GM12878 (cell line): Measurements from ENCODE around the gene MEG3. TPM values are rescaled to one million over a fixed set of nuclear protein-coding genes. Genes with fewer than 3 reads are reported as not detected.

Experiments used
- ATAC-seq: fragments of 200-7000 bp; cut with Tn5 transposase; 3 replicates; pipeline ENCODE4 v1.9.1; 2020; ENCODE audit warnings: mild to moderate bottlenecking, moderate library complexity
- BruUV-seq: library from RNA; stranded (reverse); fragments of 400-500 nt; replicated peaks from 2 replicates; lab custom pipeline; 2021; lab: Mats Ljungman, UMichigan
- CTCF ChIA-PET: fragments of 300-600 bp; sonication (Branson Sonifier 250); formaldehyde crosslinking; extraction: SDS; loops from one replicate; lab custom pipeline; 2021; ENCODE audit warnings: inconsistent platforms; lab: Yijun Ruan, JAX
- POLR2A ChIA-PET: fragments of 350-600 bp; formaldehyde crosslinking; extraction: SDS; loops from one replicate; lab custom pipeline; 2021; ENCODE audit warnings: inconsistent platforms; lab: Charles Lee
- RAD21 ChIA-PET: fragments of 300-600 bp; sonication (Branson Sonifier 250); formaldehyde crosslinking; loops from one replicate; lab custom pipeline; 2023; ENCODE audit warnings: antibody characterized with exemption; ENCODE audit not compliant: unreplicated experiment; lab: Charles Lee
- SMC1A ChIA-PET: fragments of 300-600 bp; sonication (Branson Sonifier 250); formaldehyde crosslinking; loops from one replicate; lab custom pipeline; 2023; ENCODE audit not compliant: unreplicated experiment, uncharacterized antibody; lab: Charles Lee
- DNase-seq: peaks from one replicate; pipeline ENCODE4 v3.0.0-alpha.2; 2011; ENCODE audit warnings: low read depth, low spot score
- FAIRE-seq: peaks from 3 replicates; lab custom pipeline; 2011; peaks lifted over from hg19 to GRCh38; lab: Jason Lieb, UNC
- H2AFZ ChIP-seq: 2 replicates; pipeline ENCODE4 v1.6.0; 2011; ENCODE audit warnings: low read depth, low read length, control low read depth; ENCODE audit not compliant: control insufficient read depth
- H3K27ac ChIP-seq: 2 replicates; pipeline ENCODE4 v1.5.1; 2011; ENCODE audit warnings: control low read depth; ENCODE audit not compliant: control insufficient read depth, insufficient read depth
- H3K27me3 ChIP-seq, 2 experiments: replicated peaks in 1 of 2; 2 replicates each; pipeline versions ENCODE4 v1.6.0 to v1.6.1; 2011; ENCODE audit warnings: low read length in 1 of 2; ENCODE audit not compliant: control insufficient read depth in 2 of 2, insufficient read depth in 2 of 2
- H3K36me3 ChIP-seq, 2 experiments: 2 replicates each; pipeline ENCODE4 v1.5.1; 2011; ENCODE audit warnings: low read length in 1 of 2; ENCODE audit not compliant: control insufficient read depth in 2 of 2, insufficient read depth in 2 of 2
- H3K4me1 ChIP-seq: 2 replicates; pipeline ENCODE4 v1.6.1; 2011; ENCODE audit warnings: mild to moderate bottlenecking, low read length, moderate library complexity, mixed read lengths; ENCODE audit not compliant: control insufficient read depth, insufficient read depth
- H3K4me2 ChIP-seq: 2 replicates; pipeline ENCODE4 v1.6.0; 2011; ENCODE audit warnings: control low read depth; ENCODE audit not compliant: control insufficient read depth, insufficient read depth
- H3K4me3 ChIP-seq: fragments of 200-600 bp; sonication (generic); 2 replicates; pipeline ENCODE4 v1.5.1; 2016
- H3K79me2 ChIP-seq: 2 replicates; pipeline ENCODE4 v1.6.0; 2011; ENCODE audit warnings: low read length; ENCODE audit not compliant: control insufficient read depth, insufficient read depth
- H3K9ac ChIP-seq: 2 replicates; pipeline ENCODE4 v1.8.0; 2011; ENCODE audit warnings: low read length, control low read depth, mixed read lengths; ENCODE audit not compliant: control insufficient read depth, insufficient read depth
- H3K9me3 ChIP-seq: replicated peaks from 3 replicates; pipeline ENCODE4 v1.5.1; 2011; ENCODE audit warnings: mild to moderate bottlenecking, low read length; ENCODE audit not compliant: control insufficient read depth, insufficient read depth
- H4K20me1 ChIP-seq: 2 replicates; pipeline ENCODE4 v1.6.0; 2011; ENCODE audit not compliant: control insufficient read depth, insufficient read depth
- ATF7 ChIP-seq: fragments of 450-650 bp; IDR thresholded peaks from 2 replicates; pipeline ENCODE4 v1.6.1; 2016; ENCODE audit warnings: low read depth, mild to moderate bottlenecking
- BCL11A ChIP-seq: IDR thresholded peaks from 2 replicates; pipeline ENCODE4 v1.6.1; 2011; ENCODE audit warnings: low read depth, low read length
- EED ChIP-seq: sonication (generic); IDR thresholded peaks from 2 replicates; pipeline ENCODE4 v1.6.1; 2016; ENCODE audit warnings: antibody characterized with exemption, low read depth
- EZH2 ChIP-seq: IDR thresholded peaks from 2 replicates; pipeline ENCODE4 v1.6.1; 2012; ENCODE audit warnings: low read depth, mild to moderate bottlenecking, control low read depth, inconsistent platforms, low read length, borderline replicate concordance; ENCODE audit not compliant: control insufficient read depth
- HCFC1 ChIP-seq: fragments of 150-350 bp; IDR thresholded peaks from 2 replicates; pipeline ENCODE4 v1.6.1; 2014; ENCODE audit warnings: low read length
- IRF4 ChIP-seq: IDR thresholded peaks from 2 replicates; pipeline ENCODE4 v1.6.1; 2011; ENCODE audit warnings: low read depth, low read length
- JUND ChIP-seq: IDR thresholded peaks from 2 replicates; pipeline ENCODE4 v1.6.1; 2012; ENCODE audit warnings: low read depth, mild to moderate bottlenecking, low read length, improper control_type of control experiment, moderate library complexity
- LARP7 ChIP-seq: fragments of 450-650 bp; IDR thresholded peaks from 2 replicates; pipeline ENCODE4 v1.6.1; 2017; ENCODE audit warnings: mild to moderate bottlenecking
- NBN ChIP-seq: fragments of 450-650 bp; IDR thresholded peaks from 2 replicates; pipeline ENCODE4 v1.6.1; 2016
- NFXL1 ChIP-seq: fragments of 450-650 bp; IDR thresholded peaks from 2 replicates; pipeline ENCODE4 v1.6.1; 2017; ENCODE audit warnings: antibody characterized with exemption, mild to moderate bottlenecking, borderline replicate concordance
- NFYA ChIP-seq: IDR thresholded peaks from 2 replicates; pipeline ENCODE4 v1.6.1; 2011; ENCODE audit warnings: low read depth, mild to moderate bottlenecking, low read length, improper control_type of control experiment, borderline replicate concordance
- PAX5 ChIP-seq: IDR thresholded peaks from 2 replicates; pipeline ENCODE4 v1.6.1; 2011; ENCODE audit warnings: low read depth, low read length, borderline replicate concordance
- POLR2AphosphoS5 ChIP-seq: IDR thresholded peaks from 2 replicates; pipeline ENCODE4 v1.6.1; 2011; ENCODE audit warnings: mild to moderate bottlenecking, low read length, inconsistent platforms
- STAT3 ChIP-seq: IDR thresholded peaks from 2 replicates; pipeline ENCODE4 v1.6.1; 2011; ENCODE audit warnings: low read depth, low read length, improper control_type of control experiment
- WGBS: methylation state at CpG from one replicate; pipeline ENCODE4 v1.1.6; 2016; ENCODE audit warnings: low lambda C conversion rate; ENCODE audit not compliant: insufficient replicate concordance, insufficient coverage; ENCODE audit errors: missing lambda C conversion rate; 5-methylcytosine and 5-hydroxymethylcytosine counted together
- in situ Hi-C: fragments of 300-500 bp; cut with MboI; formaldehyde crosslinking; loops from 9 replicates; pipeline ENCODE4 v1.14.3; 2018; ENCODE audit warnings: mixed read lengths
- intact Hi-C: fragments of 100-400 bp; cut with micrococcal nuclease; formaldehyde crosslinking; loops from one replicate; pipeline ENCODE4 v1.14.2; 2022; ENCODE audit not compliant: unreplicated experiment
- polyA plus RNA-seq, 11 experiments: library from polyadenylated mRNA; depleted of rRNA in 4 of 11; unstranded in 6 of 11; stranded (reverse) in 5 of 11; fragments of >200 nt; fragmentation: Nextera tagmentation in 4 of 11; fragmentation: Illumina TruSeq in 1 of 11; extraction: Ambion mirVana in 4 of 11; extraction: Trizol in 1 of 11; gene quantifications; 1 replicate in 1 of 11; 2 replicates in 10 of 11; pipeline versions ENCODE4 v1.2.1 to v1.2.3, GENCODE V29; 2011 to 2016; ENCODE audit warnings: inconsistent platforms in 2 of 11, missing spikeins in 2 of 11, low read depth in 1 of 11
- total RNA-seq, 4 experiments: library from RNA; depleted of rRNA in 3 of 4; stranded (reverse); fragments of >200 nt in 3 of 4; fragmentation: Illumina TruSeq in 1 of 4; extraction: Trizol in 1 of 4; gene quantifications; 2 replicates each; pipeline versions ENCODE4 v1.2.1 to v1.2.3, GENCODE V29; 2013 to 2021

MEG3 gene
- total and polyA plus RNA-seq, 10 of the 15 experiments (the other 5 are each of a cell fraction or from before 2014, with no cell fraction given), result 0.03 to 2.9 (median 0.95) TPM; not detected in 7

DNA sequence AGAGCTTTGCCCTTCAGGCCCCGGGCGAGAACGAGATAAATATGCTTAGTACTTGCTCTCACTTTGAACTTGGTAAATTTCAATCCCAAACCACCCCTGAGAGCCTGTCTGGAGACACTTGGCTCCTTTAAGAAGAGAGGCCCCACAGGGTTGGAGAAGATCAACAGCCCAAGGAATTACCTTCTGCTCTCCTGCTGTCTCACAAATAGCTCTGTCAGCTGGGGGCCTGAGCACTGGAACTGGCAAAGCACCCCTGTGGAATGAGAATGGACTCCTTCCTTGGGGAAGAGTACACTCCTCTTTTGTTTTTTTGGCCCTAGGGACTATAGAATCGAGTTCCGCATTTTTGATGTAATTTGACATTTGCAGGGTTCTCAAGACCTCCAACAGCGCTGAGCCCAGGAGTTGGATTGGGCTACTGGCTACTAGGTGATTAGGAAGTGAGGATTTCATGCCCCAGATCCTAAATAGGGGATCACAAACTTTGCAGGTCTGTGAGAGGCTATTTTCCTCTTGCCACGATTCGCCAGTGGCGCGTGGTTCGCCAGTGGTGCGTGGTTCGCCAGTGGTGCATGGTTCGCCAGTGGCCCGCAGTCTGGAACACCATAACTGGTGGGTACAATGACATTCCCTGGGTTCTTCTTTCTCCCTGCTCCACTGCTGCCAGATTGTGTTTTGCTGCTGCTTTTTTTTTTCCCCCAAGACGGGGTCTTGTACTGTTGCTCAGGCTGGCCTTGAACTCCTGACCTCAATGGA, 17.8 kb upstream of the MEG3 start:
- FAIRE-seq, result no peak
- Histone ChIP-seq H3K9me3 (peaks cover 2% of the 10 kb centered on the region; the same call in 1 of the 3 replicates), H3K27ac (no peak overlapping the region), H3K27me3 (no peaks in the 10 kb centered on the region), H4K20me1 (no peaks in the 10 kb centered on the region), H3K4me1 (no peaks in the 10 kb centered on the region), H3K9ac (no peak overlapping the region), H3K4me2 (no peak overlapping the region), H3K79me2 (no peaks in the 10 kb centered on the region), H2AFZ (no peak overlapping the region), H3K36me3 (no peaks in the 10 kb centered on the region), H3K4me3 (no peak overlapping the region)
- DNase-seq, result no peak
- POLR2A ChIA-PET, result no interaction called here
- TF ChIP-seq EED (no peak), STAT3 (no peak), EZH2 (no peak), LARP7 (no peak), POLR2AphosphoS5 (no peak), NFXL1 (no peak), HCFC1 (no peak), NBN (no peak)
- SMC1A ChIA-PET, result no interaction called here
- CTCF ChIA-PET, result no interaction called here
- RAD21 ChIA-PET, result no interaction called here
- ATAC-seq, result no peak
- 32% methylated on average over 16 of the region's 16 CpGs for WGBS
- BruUV-seq, result no TSS peak
- intact Hi-C loops (no loop called here), in situ Hi-C loops (no loop called here)

DNA sequence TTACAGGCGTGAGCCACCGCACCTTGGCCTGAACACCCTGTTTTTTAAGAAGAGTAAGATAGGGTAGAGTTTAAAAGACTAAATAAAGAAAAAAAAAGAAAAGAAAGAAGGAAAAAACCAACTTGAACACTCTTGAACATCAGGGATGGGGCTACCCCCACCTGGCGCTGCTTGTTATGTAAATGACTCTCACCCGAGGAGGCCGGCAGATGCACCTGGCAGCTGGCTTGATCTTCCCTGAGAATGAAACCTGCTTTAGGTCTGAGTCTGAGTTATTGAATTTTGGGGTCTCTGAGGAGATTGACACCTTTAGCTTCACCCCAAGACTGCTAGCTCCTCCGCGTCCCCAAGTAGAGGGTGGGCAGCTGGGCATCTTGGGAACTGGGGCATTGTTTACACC, 15.5 kb upstream of the MEG3 start:
- intact Hi-C loops, result no loop called here
- in situ Hi-C loops, result no loop called here
- no peak overlapping the region for H3K4me3 ChIP-seq

More for the DNA sequence above, 15.5 kb upstream of the MEG3 start:
- DNase-seq (no peak), ATAC-seq (no peak), FAIRE-seq (no peak)
- SMC1A ChIA-PET, result no interaction called here
- TF ChIP-seq PAX5, result no peak
- TF ChIP-seq BCL11A, result no peak
- TF ChIP-seq ATF7, result no peak
- TF ChIP-seq IRF4, result no peak
- no peak for TF ChIP-seq NFYA
- no peak for TF ChIP-seq JUND
- no peaks in the 10 kb centered on the region for H3K79me2 ChIP-seq
- no peaks in the 10 kb centered on the region for H3K27me3 ChIP-seq
- WGBS, result 76% methylated on average over 7 of the region's 7 CpGs
- H3K9me3 ChIP-seq, result peaks cover 2% of the 10 kb centered on the region; the same call in 1 of the 3 replicates
- no peaks in the 10 kb centered on the region for H4K20me1 ChIP-seq
- no peaks in the 10 kb centered on the region for H3K36me3 ChIP-seq
- CTCF ChIA-PET, result no interaction called here
- no TSS peak for BruUV-seq
- H3K27ac ChIP-seq, result no peak overlapping the region
- no peak overlapping the region for H3K4me2 ChIP-seq
- H2AFZ ChIP-seq, result no peak overlapping the region
- POLR2A ChIA-PET, result no interaction called here
- RAD21 ChIA-PET, result no interaction called here
- H3K9ac ChIP-seq, result no peak overlapping the region
- H3K4me1 ChIP-seq, result no peaks in the 10 kb centered on the region
